ENCODE measurements around the gene LDLRAD4.

- TF ChIP-seq POLR2AphosphoS5 (IDR thresholded peaks at IDR 0.05; ENCODE audit: low read depth, low read length) (no peak), POLR2A (IDR thresholded peaks at IDR 0.05; ENCODE audit: low read depth, low read length) (no peak)
These were observed 437 bp downstream of the LDLRAD4 start for GRCh38 chr18:13218997-13219396.

Data from GM12891 (cell line).